NCI-H2081 (cell line): ENCODE measurements around the gene IQCH.

Experiments used
- DNase-seq, 2 experiments: peaks; one replicate each; lab custom pipeline; 2025; lab: John Stamatoyannopoulos, UW

The IQCH gene

GRCh38 chr15:67394873-67395639, 140.5 kb downstream of the IQCH start:
- DNase-seq, result no peak

GRCh38 chr15:67396114-67396513, 141.5 kb downstream of the IQCH start:
- no peak for DNase-seq

- DNase-seq, result no peak
These were observed 142.6 kb downstream of the IQCH start for GRCh38 chr15:67397139-67397538.

- no peak for DNase-seq
These were observed 145.3 kb downstream of the IQCH start for GRCh38 chr15:67399925-67400324.

GRCh38 chr15:67400890-67401289, 146.3 kb downstream of the IQCH start:
- no peak for DNase-seq

- DNase-seq, result no peak
These were observed 146.8 kb downstream of the IQCH start for GRCh38 chr15:67401336-67401735.

GRCh38 chr15:67403428-67404154, 149.0 kb downstream of the IQCH start:
- DNase-seq, result no peak

- no peak for DNase-seq
These were observed 150.9 kb downstream of the IQCH start for GRCh38 chr15:67405208-67406191.

- peak in 1 of 2 experiments; percentile 1 for DNase-seq
These were observed 151.8 kb downstream of the IQCH start for GRCh38 chr15:67406257-67406861.

- peak; percentile 12 to 59 for DNase-seq
These were observed 153.2 kb downstream of the IQCH start for GRCh38 chr15:67407786-67408185.

- peak in 1 of 2 experiments; percentile 20 for DNase-seq
These were observed 154.6 kb downstream of the IQCH start for GRCh38 chr15:67409175-67409574.

- DNase-seq, result no peak
These were observed 156.9 kb downstream of the IQCH start for GRCh38 chr15:67411486-67411885.

- DNase-seq, result no peak
These were observed 159.3 kb downstream of the IQCH start for GRCh38 chr15:67413770-67414390.

- no peak for DNase-seq
These were observed 160.6 kb downstream of the IQCH start for GRCh38 chr15:67415181-67415580.

GRCh38 chr15:67416891-67417290, 162.3 kb downstream of the IQCH start:
- no peak for DNase-seq

- DNase-seq, result no peak
These were observed 165.1 kb downstream of the IQCH start for GRCh38 chr15:67419705-67420104.

- DNase-seq, result no peak
These were observed 165.6 kb downstream of the IQCH start for GRCh38 chr15:67420137-67420536.

- DNase-seq, result no peak
These were observed 166.5 kb downstream of the IQCH start for GRCh38 chr15:67421105-67421504.

GRCh38 chr15:67422296-67422695, 167.7 kb downstream of the IQCH start:
- DNase-seq, result no peak

GRCh38 chr15:67433495-67434099, 179.0 kb downstream of the IQCH start:
- DNase-seq, result peak; percentile 12 to 24
